ENCODE results near the gene TREM2. TPM values are rescaled to one million over a fixed set of nuclear protein-coding genes. Genes with fewer than 3 reads are reported as not detected.
"Not testable (repeated sequence)": the region's sequence is repeated elsewhere in the genome, so short reads cannot be mapped to it uniquely, and the experiment has no call there.

Gene TREM2
- total RNA-seq, 6 experiments from 2014 or later = not detected

GRCh38 chr6:41193884-41194283, 31.0 kb upstream of the TREM2 start:
- no peak for DNase-seq
- no peaks in the 10 kb centered on the region for H3K4me1 Mint-ChIP-seq (ENCODE audit: low read depth)
- TF ChIP-seq CTCF (IDR thresholded peaks at IDR 0.05) = no peak
- no peaks in the 10 kb centered on the region for H3K36me3 Mint-ChIP-seq (ENCODE audit: low read depth)
- H3K9me3 Mint-ChIP-seq = peaks cover 11% of the 10 kb centered on the region
- no peak overlapping the region for H3K4me3 Mint-ChIP-seq
- H3K27ac Mint-ChIP-seq = no peak overlapping the region
- H3K27me3 Mint-ChIP-seq (ENCODE audit: insufficient read depth) = peaks cover 16% of the 10 kb centered on the region

- H3K9me3 Mint-ChIP-seq = peaks cover 11% of the 10 kb centered on the region
- no peaks in the 10 kb centered on the region for H3K36me3 Mint-ChIP-seq (ENCODE audit: low read depth)
- H3K4me1 Mint-ChIP-seq (ENCODE audit: low read depth) = no peaks in the 10 kb centered on the region
- peaks cover 18% of the 10 kb centered on the region for H3K27me3 Mint-ChIP-seq (ENCODE audit: insufficient read depth)
- DNase-seq = no peak
- H3K4me3 Mint-ChIP-seq = no peak overlapping the region
- no peak for TF ChIP-seq CTCF (IDR thresholded peaks at IDR 0.05)
- no peak overlapping the region for H3K27ac Mint-ChIP-seq
Observed at GRCh38 chr6:41193171-41193734, 30.3 kb upstream of the TREM2 start.

- Mint-ChIP-seq H3K4me1 (ENCODE audit: low read depth) (no peaks in the 10 kb centered on the region), H3K9me3 (peaks cover 11% of the 10 kb centered on the region), H3K27me3 (ENCODE audit: insufficient read depth) (peaks cover 13% of the 10 kb centered on the region), H3K4me3 (no peak overlapping the region), H3K36me3 (ENCODE audit: low read depth) (no peaks in the 10 kb centered on the region), H3K27ac (no peak overlapping the region)
- no peak for DNase-seq
- peak; percentile 77 for TF ChIP-seq CTCF (IDR thresholded peaks at IDR 0.05)
Observed at GRCh38 chr6:41191569-41191968, 28.7 kb upstream of the TREM2 start.

- Mint-ChIP-seq H3K36me3 (ENCODE audit: low read depth) (no peaks in the 10 kb centered on the region), H3K9me3 (peaks cover 11% of the 10 kb centered on the region), H3K27me3 (ENCODE audit: insufficient read depth) (peaks cover 18% of the 10 kb centered on the region)
Observed at GRCh38 chr6:41190791-41191190, 27.9 kb upstream of the TREM2 start.

GRCh38 chr6:41189967-41190366, 27.1 kb upstream of the TREM2 start:
- peaks cover 11% of the 10 kb centered on the region for H3K9me3 Mint-ChIP-seq
- H3K4me1 Mint-ChIP-seq (ENCODE audit: low read depth) = no peaks in the 10 kb centered on the region
- H3K27me3 Mint-ChIP-seq (ENCODE audit: insufficient read depth) = peaks cover 22% of the 10 kb centered on the region
- no peak overlapping the region for H3K4me3 Mint-ChIP-seq
- TF ChIP-seq CTCF (IDR thresholded peaks at IDR 0.05) = no peak
- DNase-seq = no peak
- H3K27ac Mint-ChIP-seq = no peak overlapping the region
- H3K36me3 Mint-ChIP-seq (ENCODE audit: low read depth) = no peaks in the 10 kb centered on the region

More at GRCh38 chr6:41190791-41191190, 27.9 kb upstream of the TREM2 start:
- TF ChIP-seq CTCF (IDR thresholded peaks at IDR 0.05) = no peak
- no peaks in the 10 kb centered on the region for H3K4me1 Mint-ChIP-seq (ENCODE audit: low read depth)
- no peak overlapping the region for H3K27ac Mint-ChIP-seq
- no peak for DNase-seq
- H3K4me3 Mint-ChIP-seq = no peak overlapping the region

- Mint-ChIP-seq H3K9me3 (peaks cover 11% of the 10 kb centered on the region), H3K27me3 (ENCODE audit: insufficient read depth) (peaks cover 22% of the 10 kb centered on the region)
- H3K4me3 Mint-ChIP-seq; H3K36me3 Mint-ChIP-seq (ENCODE audit: low read depth); DNase-seq; H3K4me1 Mint-ChIP-seq (ENCODE audit: low read depth); H3K27ac Mint-ChIP-seq: not testable (repeated sequence)
Observed at GRCh38 chr6:41189046-41189445, 26.1 kb upstream of the TREM2 start.

Measured in HFFc6 (cell line).